GM23338 (cell line): Measurements from ENCODE around the gene IL1RN.

Experiments
- CREB1 ChIP-seq: fragments of 250-450 bp; sonication (Bioruptor Pico); IDR thresholded peaks from 2 replicates; pipeline ENCODE4 v1.5.0; 2020; ENCODE audit warnings: low read depth, mild to moderate bottlenecking, moderate library complexity
- CTCF ChIP-seq, 2 experiments: fragments of 200-600 bp in 1 of 2; sonication (generic) in 1 of 2; conservative IDR thresholded peaks; 2 replicates each; pipeline versions ENCODE4 v1.5.1 to v1.6.1; 2016 to 2017; ENCODE audit warnings: antibody characterized with exemption in 2 of 2, low read depth in 2 of 2, mild to moderate bottlenecking in 2 of 2, moderate library complexity in 1 of 2
- ETS1 ChIP-seq: IDR thresholded peaks from 2 replicates; pipeline ENCODE4 v1.6.1; 2016; ENCODE audit warnings: antibody characterized with exemption
- EZH2 ChIP-seq: fragments of 200-600 bp; sonication (generic); IDR thresholded peaks from one replicate; pipeline ENCODE4 v1.8.0; 2017; ENCODE audit warnings: antibody characterized with exemption, mild to moderate bottlenecking, low read depth; ENCODE audit not compliant: unreplicated experiment
- EZH2phosphoT487 ChIP-seq: fragments of 200-600 bp; sonication (generic); IDR thresholded peaks from one replicate; pipeline ENCODE4 v1.8.1; 2018; ENCODE audit warnings: antibody characterized with exemption; ENCODE audit not compliant: unreplicated experiment
- JUNB ChIP-seq: IDR thresholded peaks from one replicate; pipeline ENCODE4 v1.6.1; 2016; ENCODE audit warnings: antibody characterized with exemption; ENCODE audit not compliant: unreplicated experiment
- POLR2AphosphoS5 ChIP-seq: IDR thresholded peaks from 2 replicates; pipeline ENCODE4 v1.6.1; 2016; ENCODE audit warnings: antibody characterized with exemption, low read depth
- REST ChIP-seq: IDR thresholded peaks from one replicate; pipeline ENCODE4 v1.6.1; 2018; ENCODE audit warnings: antibody characterized with exemption; ENCODE audit not compliant: unreplicated experiment
- ZNF114 ChIP-seq: fragments of 250-450 bp; sonication (Bioruptor Pico); IDR thresholded peaks from 2 replicates; pipeline ENCODE4 v1.5.0; 2020; ENCODE audit warnings: mild to moderate bottlenecking, moderate library complexity
- ZNF331 ChIP-seq: fragments of 250-450 bp; sonication (Bioruptor Pico); IDR thresholded peaks from 2 replicates; pipeline ENCODE4 v1.5.0; 2020; ENCODE audit warnings: low read depth, mild to moderate bottlenecking, moderate library complexity

GRCh38 chr2:113111121-113111520 is 16.3 kb upstream of the IL1RN start:
- TF ChIP-seq EZH2 (no peak), CREB1 (CRISPR knock-in tag) (no peak), CTCF (conservative IDR thresholded peaks at IDR 0.05; ENCODE audit: low read depth in 2 of 2) (no peak), POLR2AphosphoS5 (no peak), JUNB (no peak), EZH2phosphoT487 (no peak), REST (no peak), ETS1 (no peak), ZNF331 (CRISPR knock-in tag) (no peak), ZNF114 (CRISPR knock-in tag) (no peak)
